ENCODE measurements around the gene ASB5.

Gene ASB5

GRCh38 chr4:176268963-176269362 is at the start of gene ASB5:
Gene ASB5 (minus strand): TSS chr4:176269222. CDS start chr4:176269108, 114 bp downstream.
- Histone ChIP-seq H3K36me3 (ENCODE audit: control insufficient read depth, insufficient read depth, low read length) (no peaks in the 10 kb centered on the region), H3K27me3 (ENCODE audit: control insufficient read depth, insufficient read depth, low read length) (no peaks in the 10 kb centered on the region), H3K4me1 (ENCODE audit: control insufficient read depth, insufficient read depth, low read length) (no peaks in the 10 kb centered on the region), H3K9ac (ENCODE audit: low read depth, low read length) (no peak within 1 kb of the TSS), H3K4me3 (ENCODE audit: low read depth, low read length) (no peak within 1 kb of the TSS), H3K9me3 (ENCODE audit: control insufficient read depth, insufficient read depth, low read length) (no peaks in the 10 kb centered on the region)

GRCh38 chr4:176313596-176314336 is 44.7 kb upstream of the ASB5 start:
- no peak overlapping the region for H3K4me3 ChIP-seq (ENCODE audit: low read depth, low read length)
- no peaks in the 10 kb centered on the region for H3K27me3 ChIP-seq (ENCODE audit: control insufficient read depth, insufficient read depth, low read length)
- H3K9ac ChIP-seq (ENCODE audit: low read depth, low read length), result no peak overlapping the region
- H3K4me1 ChIP-seq (ENCODE audit: control insufficient read depth, insufficient read depth, low read length), result no peaks in the 10 kb centered on the region
- no peaks in the 10 kb centered on the region for H3K36me3 ChIP-seq (ENCODE audit: control insufficient read depth, insufficient read depth, low read length)
- H3K9me3 ChIP-seq (ENCODE audit: control insufficient read depth, insufficient read depth, low read length), result no peaks in the 10 kb centered on the region

GRCh38 chr4:176309772-176310171 is 40.8 kb upstream of the ASB5 start:
- no peaks in the 10 kb centered on the region for H3K4me1 ChIP-seq (ENCODE audit: control insufficient read depth, insufficient read depth, low read length)
- H3K9me3 ChIP-seq (ENCODE audit: control insufficient read depth, insufficient read depth, low read length), result no peaks in the 10 kb centered on the region
- H3K36me3 ChIP-seq (ENCODE audit: control insufficient read depth, insufficient read depth, low read length), result no peaks in the 10 kb centered on the region
- H3K4me3 ChIP-seq (ENCODE audit: low read depth, low read length), result no peak overlapping the region
- peaks cover 10% of the 10 kb centered on the region for H3K27me3 ChIP-seq (ENCODE audit: control insufficient read depth, insufficient read depth, low read length)
- no peak overlapping the region for H3K9ac ChIP-seq (ENCODE audit: low read depth, low read length)

- H3K9me3 ChIP-seq (ENCODE audit: control insufficient read depth, insufficient read depth, low read length), result no peaks in the 10 kb centered on the region
- no peaks in the 10 kb centered on the region for H3K36me3 ChIP-seq (ENCODE audit: control insufficient read depth, insufficient read depth, low read length)
- H3K4me3 ChIP-seq (ENCODE audit: low read depth, low read length), result no peak overlapping the region
- no peaks in the 10 kb centered on the region for H3K4me1 ChIP-seq (ENCODE audit: control insufficient read depth, insufficient read depth, low read length)
- H3K27me3 ChIP-seq (ENCODE audit: control insufficient read depth, insufficient read depth, low read length), result peaks cover 13% of the 10 kb centered on the region
- no peak overlapping the region for H3K9ac ChIP-seq (ENCODE audit: low read depth, low read length)
These were observed 40.0 kb upstream of the ASB5 start for GRCh38 chr4:176309046-176309445.

- H3K9me3 ChIP-seq (ENCODE audit: control insufficient read depth, insufficient read depth, low read length), result no peaks in the 10 kb centered on the region
- no peaks in the 10 kb centered on the region for H3K4me1 ChIP-seq (ENCODE audit: control insufficient read depth, insufficient read depth, low read length)
- H3K27me3 ChIP-seq (ENCODE audit: control insufficient read depth, insufficient read depth, low read length), result peaks cover 13% of the 10 kb centered on the region
- H3K4me3 ChIP-seq (ENCODE audit: low read depth, low read length), result no peak overlapping the region
- H3K9ac ChIP-seq (ENCODE audit: low read depth, low read length), result no peak overlapping the region
- H3K36me3 ChIP-seq (ENCODE audit: control insufficient read depth, insufficient read depth, low read length), result no peaks in the 10 kb centered on the region
These were observed 39.4 kb upstream of the ASB5 start for GRCh38 chr4:176308441-176308840.

- no peak overlapping the region for H3K9ac ChIP-seq (ENCODE audit: low read depth, low read length)
- peaks cover 13% of the 10 kb centered on the region for H3K27me3 ChIP-seq (ENCODE audit: control insufficient read depth, insufficient read depth, low read length)
- no peaks in the 10 kb centered on the region for H3K9me3 ChIP-seq (ENCODE audit: control insufficient read depth, insufficient read depth, low read length)
- no peaks in the 10 kb centered on the region for H3K4me1 ChIP-seq (ENCODE audit: control insufficient read depth, insufficient read depth, low read length)
- no peaks in the 10 kb centered on the region for H3K36me3 ChIP-seq (ENCODE audit: control insufficient read depth, insufficient read depth, low read length)
- H3K4me3 ChIP-seq (ENCODE audit: low read depth, low read length), result no peak overlapping the region
These were observed 38.6 kb upstream of the ASB5 start for GRCh38 chr4:176307666-176307930.

GRCh38 chr4:176306837-176307665 is 38.0 kb upstream of the ASB5 start:
- H3K9me3 ChIP-seq (ENCODE audit: control insufficient read depth, insufficient read depth, low read length), result no peaks in the 10 kb centered on the region
- no peak overlapping the region for H3K4me3 ChIP-seq (ENCODE audit: low read depth, low read length)
- no peaks in the 10 kb centered on the region for H3K4me1 ChIP-seq (ENCODE audit: control insufficient read depth, insufficient read depth, low read length)

GRCh38 chr4:176303938-176304337 is 34.9 kb upstream of the ASB5 start:
- Histone ChIP-seq H3K4me3 (ENCODE audit: low read depth, low read length) (no peak overlapping the region), H3K9me3 (ENCODE audit: control insufficient read depth, insufficient read depth, low read length) (no peaks in the 10 kb centered on the region), H3K36me3 (ENCODE audit: control insufficient read depth, insufficient read depth, low read length) (no peaks in the 10 kb centered on the region), H3K4me1 (ENCODE audit: control insufficient read depth, insufficient read depth, low read length) (no peaks in the 10 kb centered on the region), H3K27me3 (ENCODE audit: control insufficient read depth, insufficient read depth, low read length) (peaks cover 18% of the 10 kb centered on the region), H3K9ac (ENCODE audit: low read depth, low read length) (no peak overlapping the region)

More at GRCh38 chr4:176306837-176307665, 38.0 kb upstream of the ASB5 start:
- peaks cover 16% of the 10 kb centered on the region for H3K27me3 ChIP-seq (ENCODE audit: control insufficient read depth, insufficient read depth, low read length)
- H3K9ac ChIP-seq (ENCODE audit: low read depth, low read length), result no peak overlapping the region
- no peaks in the 10 kb centered on the region for H3K36me3 ChIP-seq (ENCODE audit: control insufficient read depth, insufficient read depth, low read length)

- Histone ChIP-seq H3K9ac (ENCODE audit: low read depth, low read length) (no peak overlapping the region), H3K36me3 (ENCODE audit: control insufficient read depth, insufficient read depth, low read length) (no peaks in the 10 kb centered on the region), H3K27me3 (ENCODE audit: control insufficient read depth, insufficient read depth, low read length) (peaks cover 17% of the 10 kb centered on the region), H3K4me1 (ENCODE audit: control insufficient read depth, insufficient read depth, low read length) (no peaks in the 10 kb centered on the region), H3K4me3 (ENCODE audit: low read depth, low read length) (no peak overlapping the region), H3K9me3 (ENCODE audit: control insufficient read depth, insufficient read depth, low read length) (no peaks in the 10 kb centered on the region)
These were observed 33.6 kb upstream of the ASB5 start for GRCh38 chr4:176302283-176303275.

GRCh38 chr4:176300565-176300964 is 31.5 kb upstream of the ASB5 start:
- no peaks in the 10 kb centered on the region for H3K36me3 ChIP-seq (ENCODE audit: control insufficient read depth, insufficient read depth, low read length)
- H3K9me3 ChIP-seq (ENCODE audit: control insufficient read depth, insufficient read depth, low read length), result no peaks in the 10 kb centered on the region
- H3K4me3 ChIP-seq (ENCODE audit: low read depth, low read length), result no peak overlapping the region
- no peak overlapping the region for H3K9ac ChIP-seq (ENCODE audit: low read depth, low read length)
- peaks cover 2% of the 10 kb centered on the region for H3K4me1 ChIP-seq (ENCODE audit: control insufficient read depth, insufficient read depth, low read length)
- H3K27me3 ChIP-seq (ENCODE audit: control insufficient read depth, insufficient read depth, low read length), result peaks cover 14% of the 10 kb centered on the region

GRCh38 chr4:176300036-176300435 is 31.0 kb upstream of the ASB5 start:
- no peak overlapping the region for H3K4me3 ChIP-seq (ENCODE audit: low read depth, low read length)
- H3K9me3 ChIP-seq (ENCODE audit: control insufficient read depth, insufficient read depth, low read length), result no peaks in the 10 kb centered on the region
- H3K9ac ChIP-seq (ENCODE audit: low read depth, low read length), result no peak overlapping the region
- H3K36me3 ChIP-seq (ENCODE audit: control insufficient read depth, insufficient read depth, low read length), result no peaks in the 10 kb centered on the region
- H3K27me3 ChIP-seq (ENCODE audit: control insufficient read depth, insufficient read depth, low read length), result peaks cover 9% of the 10 kb centered on the region
- H3K4me1 ChIP-seq (ENCODE audit: control insufficient read depth, insufficient read depth, low read length), result peaks cover 2% of the 10 kb centered on the region
